Astrocyte of the hippocampus (primary cell): ENCODE results near the gene BCAT1.
A peak's percentile ranks its signal among the peaks of the same experiment; 100 is the strongest.

Experiments
- DNase-seq: peaks from one replicate; pipeline ENCODE4 v3.0.0; 2011; ENCODE audit warnings: low read depth, low spot score

Gene BCAT1

DNA sequence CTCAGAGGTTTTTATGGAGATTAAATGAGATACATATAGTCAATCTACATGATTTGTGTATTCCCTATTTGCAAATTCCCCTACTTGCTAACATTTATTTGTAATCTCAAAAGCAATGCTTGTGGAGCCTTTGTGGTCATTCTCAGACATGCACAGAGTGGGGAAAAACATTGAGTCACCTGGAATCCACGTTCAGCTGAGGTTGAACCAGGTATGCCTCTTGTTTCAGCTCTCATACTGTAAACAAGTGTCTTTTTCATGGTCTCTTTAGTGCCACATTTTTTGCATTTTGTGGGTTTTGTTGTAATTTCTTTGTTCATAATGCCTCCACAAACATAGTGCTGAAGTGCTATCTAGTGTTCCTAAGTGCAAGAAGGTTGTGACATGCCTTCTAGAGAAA, 181.9 kb downstream of the BCAT1 start:
- DNase-seq = peak; percentile 56

DNA sequence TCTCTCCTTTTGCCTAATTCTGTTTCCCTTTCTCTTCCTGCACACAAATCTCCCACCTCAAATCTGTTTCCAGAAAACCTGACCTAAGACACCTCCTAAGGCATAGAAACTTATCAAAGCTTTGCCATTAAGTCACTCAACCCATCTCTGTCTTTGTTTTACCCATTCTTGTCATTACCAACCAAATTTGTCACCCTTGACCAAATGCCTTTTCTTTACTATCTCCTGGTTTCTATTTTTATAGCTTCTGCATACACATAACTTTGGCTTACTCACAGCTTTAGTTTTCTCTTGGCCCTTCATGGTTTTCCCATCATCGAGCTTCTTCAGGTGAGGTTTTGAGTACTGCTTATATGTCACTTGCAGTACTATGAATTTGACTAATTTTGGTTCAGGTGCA, 184.2 kb downstream of the BCAT1 start:
- no peak for DNase-seq

DNA sequence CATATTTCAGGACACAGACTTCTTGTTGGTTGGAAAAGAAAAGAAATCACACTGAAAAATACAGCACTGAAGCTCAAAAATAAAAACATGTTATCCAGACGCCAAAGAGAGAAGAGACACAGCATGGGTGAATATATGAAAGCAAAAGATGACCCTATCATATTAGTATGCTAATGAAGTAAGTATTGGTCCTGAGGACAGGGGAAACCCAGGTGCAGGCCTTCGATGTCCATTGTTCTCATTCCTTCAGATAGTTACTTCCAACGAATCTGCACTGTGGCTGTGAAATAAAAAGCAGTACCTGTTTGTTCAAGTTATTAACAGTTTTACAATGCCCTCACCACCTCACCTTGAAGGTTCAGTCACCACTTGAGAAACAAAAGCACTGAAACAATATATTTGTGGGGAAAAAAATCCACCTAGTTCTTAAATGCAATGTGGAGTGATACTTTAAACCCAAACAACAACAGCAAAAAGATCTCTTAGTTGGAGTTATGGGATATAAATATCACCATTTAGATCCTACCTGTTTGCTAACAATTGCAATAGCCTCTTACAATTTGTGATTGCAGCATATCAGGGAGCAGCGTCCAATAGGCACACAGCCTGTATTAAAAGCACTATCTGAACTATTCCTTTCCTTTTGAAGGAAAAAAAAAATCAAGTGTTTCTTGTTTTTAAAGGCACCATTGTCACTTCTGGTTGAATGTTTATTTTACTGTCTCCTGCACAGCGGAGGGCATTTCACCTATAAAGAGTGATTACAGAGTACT, 188.1 kb downstream of the BCAT1 start:
- peak; percentile 13 for DNase-seq

GRCh38 chr12:24760162-24760561, 188.7 kb downstream of the BCAT1 start:
- peak; percentile 81 for DNase-seq
